Esophagus muscularis mucosa (tissue), 4 donors: ENCODE results near the gene ATP6V1C2.

Experiments used
- CTCF ChIP-seq, 3 experiments: fragments of 200-600 bp in 2 of 3; fragments of 450-650 bp in 1 of 3; sonication (generic) in 2 of 3; IDR thresholded peaks; one replicate each; pipeline ENCODE4 v1.5.1; 2017 to 2019; ENCODE audit warnings: antibody characterized with exemption in 3 of 3, mild to moderate bottlenecking in 2 of 3, moderate library complexity in 1 of 3
- EP300 ChIP-seq: sonication (generic); formaldehyde crosslinking; IDR thresholded peaks from one replicate; pipeline ENCODE4 v1.6.1; 2017; ENCODE audit warnings: antibody characterized with exemption
- POLR2A ChIP-seq: fragments of 450-650 bp; IDR thresholded peaks from one replicate; pipeline ENCODE4 v1.6.1; 2017; ENCODE audit warnings: antibody characterized with exemption, moderate library complexity, mild to moderate bottlenecking, low read depth
- POLR2AphosphoS5 ChIP-seq, 2 donors: sonication (generic); formaldehyde crosslinking; IDR thresholded peaks; one replicate each; pipeline ENCODE4 v1.6.1; 2017; ENCODE audit warnings: antibody characterized with exemption in 2 of 2

GRCh38 chr2:10753876-10754275, 32.4 kb downstream of the ATP6V1C2 start:
- TF ChIP-seq POLR2AphosphoS5 (IDR thresholded peaks at IDR 0.05) (no peak), CTCF (IDR thresholded peaks at IDR 0.05) (no peak), POLR2A (no peak), EP300 (no peak)
